Stimulated activated CD4-positive, alpha-beta T cell treated with anti-CD3 and anti-CD28 coated beads, Interleukin-15, amount 100 ng/mL, for 1 hour (primary cell): ENCODE results near the gene ABHD14A.
A peak's percentile ranks its signal among the peaks of the same experiment; 100 is the strongest.
"Not testable (repeated sequence)": the region's sequence is repeated elsewhere in the genome, so short reads cannot be mapped to it uniquely, and the experiment has no call there.

Experiments
- DNase-seq, 2 donors: peaks; one replicate each; pipeline ENCODE4 v3.0.0-alpha.2; 2020; ENCODE audit warnings: low read depth in 1 of 2, low spot score in 1 of 2

Gene ABHD14A

GRCh38 chr3:51974963-51975851 lies at the start of gene ABHD14A:
Gene ABHD14A, plus strand, starts transcription at chr3:51975064. Its CDS starts 72 bp downstream, at chr3:51975136.
- DNase-seq, result peak; percentile 53 to 60

GRCh38 chr3:51927061-51927977 lies 47.5 kb upstream of the ABHD14A start:
- no peak for DNase-seq

- DNase-seq, result no peak
Measured at GRCh38 chr3:51928438-51928837, 46.4 kb upstream of the ABHD14A start.

- not testable (repeated sequence) for DNase-seq
Measured at GRCh38 chr3:51928981-51929380, 45.9 kb upstream of the ABHD14A start.

- DNase-seq, result no peak
Measured at GRCh38 chr3:51929420-51930003, 45.4 kb upstream of the ABHD14A start.

- no peak for DNase-seq
Measured at GRCh38 chr3:51930439-51930838, 44.4 kb upstream of the ABHD14A start.

- DNase-seq, result no peak
Measured at GRCh38 chr3:51931756-51932155, 43.1 kb upstream of the ABHD14A start.

GRCh38 chr3:51932471-51933370 lies 42.1 kb upstream of the ABHD14A start:
- no peak for DNase-seq

- no peak for DNase-seq
Measured at GRCh38 chr3:51933471-51934138, 41.3 kb upstream of the ABHD14A start.

GRCh38 chr3:51934139-51934850 lies 40.6 kb upstream of the ABHD14A start:
- no peak for DNase-seq

GRCh38 chr3:51934991-51935885 lies 39.6 kb upstream of the ABHD14A start:
- DNase-seq, result no peak

- no peak for DNase-seq
Measured at GRCh38 chr3:51935886-51936755, 38.7 kb upstream of the ABHD14A start.

GRCh38 chr3:51937014-51937413 lies 37.9 kb upstream of the ABHD14A start:
- no peak for DNase-seq

GRCh38 chr3:51937611-51938450 lies 37.0 kb upstream of the ABHD14A start:
- no peak for DNase-seq

GRCh38 chr3:51938780-51939425 lies 36.0 kb upstream of the ABHD14A start:
- DNase-seq, result no peak
